Transverse colon (tissue), 4 donors: Measurements from ENCODE around the gene CCNQ.

Experiments used
- CTCF ChIP-seq, 5 experiments: fragments of 200-600 bp in 3 of 5; fragments of 450-650 bp in 2 of 5; sonication (generic) in 3 of 5; IDR thresholded peaks; 1 replicate in 2 of 5; 2 replicates in 3 of 5; pipeline ENCODE4 v1.5.1; 2016 to 2017; ENCODE audit warnings: antibody characterized with exemption in 5 of 5, inconsistent platforms in 3 of 5, mild to moderate bottlenecking in 2 of 5, moderate library complexity in 1 of 5
- EP300 ChIP-seq: sonication (generic); formaldehyde crosslinking; IDR thresholded peaks from one replicate; pipeline ENCODE4 v1.6.1; 2017; ENCODE audit warnings: antibody characterized with exemption, low read depth
- POLR2AphosphoS5 ChIP-seq, 3 donors: sonication (generic); formaldehyde crosslinking; IDR thresholded peaks; one replicate each; pipeline ENCODE4 v1.6.1; 2016; ENCODE audit warnings: antibody characterized with exemption in 3 of 3

GRCh38 chrX:153633607-153634180 lies 34.8 kb upstream of the CCNQ start:
- TF ChIP-seq CTCF (IDR thresholded peaks at IDR 0.05): no peak
- TF ChIP-seq POLR2AphosphoS5 (IDR thresholded peaks at IDR 0.05): no peak
- no peak for TF ChIP-seq EP300
